Neural crest cell (in vitro differentiated cells): ENCODE measurements around the gene INHBC. TPM values are rescaled to one million over a fixed set of nuclear protein-coding genes. Genes with fewer than 3 reads are reported as not detected.

ENCODE experiments used
- DNase-seq: peaks from one replicate; pipeline ENCODE4 v3.0.0; 2021; ENCODE audit warnings: low read depth, mixed read lengths, low spot score
- H3K27ac Mint-ChIP-seq: one replicate; pipeline ENCODE4 v1.8.0; 2021; ENCODE audit warnings: mild to moderate bottlenecking, mixed read lengths; ENCODE audit not compliant: unreplicated experiment
- H3K27me3 Mint-ChIP-seq: 2 replicates; pipeline ENCODE4 v1.8.0; 2021; ENCODE audit warnings: low read depth, mild to moderate bottlenecking, mixed read lengths
- H3K36me3 Mint-ChIP-seq: 2 replicates; pipeline ENCODE4 v1.8.0; 2021; ENCODE audit warnings: low read depth, mild to moderate bottlenecking, mixed read lengths
- H3K4me1 Mint-ChIP-seq: 2 replicates; pipeline ENCODE4 v1.8.0; 2021; ENCODE audit warnings: mixed read lengths
- H3K4me3 Mint-ChIP-seq: one replicate; pipeline ENCODE4 v1.8.0; 2021; ENCODE audit warnings: mild to moderate bottlenecking, mixed read lengths
- H3K9me3 Mint-ChIP-seq: 2 replicates; pipeline ENCODE4 v1.8.0; 2021; ENCODE audit warnings: mixed read lengths
- total RNA-seq: library from RNA; stranded (reverse); gene quantifications from 2 replicates; pipeline ENCODE4 v1.2.1, GENCODE V29; 2021
- TF ChIP-seq, protein P1 (sequence below): fragments of 200-600 bp; sonication (generic); conservative IDR thresholded peaks from 2 replicates; pipeline ENCODE4 v1.5.0; 2021; ENCODE audit warnings: antibody characterized with exemption, mild to moderate bottlenecking

INHBC gene
- total RNA-seq, 1 donor from 2014 or later: not detected

DNA sequence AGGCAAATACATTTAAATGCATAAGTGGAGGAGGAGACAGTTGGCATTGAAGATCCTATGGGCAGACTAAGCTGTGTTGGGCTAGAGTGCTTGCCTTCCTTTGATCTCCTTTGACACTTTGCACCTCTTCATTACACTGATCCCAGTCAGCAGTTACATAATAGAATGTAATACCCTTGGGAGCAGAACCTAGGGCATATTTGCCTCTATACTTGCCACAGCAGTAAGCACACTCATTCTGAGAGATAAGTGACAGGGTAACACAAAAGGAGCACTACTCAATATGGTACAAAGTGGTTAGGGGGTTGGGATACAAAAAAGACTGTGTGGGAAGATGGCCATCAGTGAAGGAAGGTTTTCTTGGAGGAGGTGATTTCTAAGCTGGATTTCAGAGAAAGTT is 62.2 kb downstream of the INHBC start:
- Mint-ChIP-seq H3K9me3 (no peaks in the 10 kb centered on the region), H3K36me3 (peaks cover 32% of the 10 kb centered on the region), H3K4me3 (no peak overlapping the region), H3K27ac (peak overlapping the region; percentile 10), H3K4me1 (no peaks in the 10 kb centered on the region), H3K27me3 (no peaks in the 10 kb centered on the region)
- TF ChIP-seq, protein P1, sequence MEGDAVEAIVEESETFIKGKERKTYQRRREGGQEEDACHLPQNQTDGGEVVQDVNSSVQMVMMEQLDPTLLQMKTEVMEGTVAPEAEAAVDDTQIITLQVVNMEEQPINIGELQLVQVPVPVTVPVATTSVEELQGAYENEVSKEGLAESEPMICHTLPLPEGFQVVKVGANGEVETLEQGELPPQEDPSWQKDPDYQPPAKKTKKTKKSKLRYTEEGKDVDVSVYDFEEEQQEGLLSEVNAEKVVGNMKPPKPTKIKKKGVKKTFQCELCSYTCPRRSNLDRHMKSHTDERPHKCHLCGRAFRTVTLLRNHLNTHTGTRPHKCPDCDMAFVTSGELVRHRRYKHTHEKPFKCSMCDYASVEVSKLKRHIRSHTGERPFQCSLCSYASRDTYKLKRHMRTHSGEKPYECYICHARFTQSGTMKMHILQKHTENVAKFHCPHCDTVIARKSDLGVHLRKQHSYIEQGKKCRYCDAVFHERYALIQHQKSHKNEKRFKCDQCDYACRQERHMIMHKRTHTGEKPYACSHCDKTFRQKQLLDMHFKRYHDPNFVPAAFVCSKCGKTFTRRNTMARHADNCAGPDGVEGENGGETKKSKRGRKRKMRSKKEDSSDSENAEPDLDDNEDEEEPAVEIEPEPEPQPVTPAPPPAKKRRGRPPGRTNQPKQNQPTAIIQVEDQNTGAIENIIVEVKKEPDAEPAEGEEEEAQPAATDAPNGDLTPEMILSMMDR: no peak
- DNase-seq: no peak

DNA sequence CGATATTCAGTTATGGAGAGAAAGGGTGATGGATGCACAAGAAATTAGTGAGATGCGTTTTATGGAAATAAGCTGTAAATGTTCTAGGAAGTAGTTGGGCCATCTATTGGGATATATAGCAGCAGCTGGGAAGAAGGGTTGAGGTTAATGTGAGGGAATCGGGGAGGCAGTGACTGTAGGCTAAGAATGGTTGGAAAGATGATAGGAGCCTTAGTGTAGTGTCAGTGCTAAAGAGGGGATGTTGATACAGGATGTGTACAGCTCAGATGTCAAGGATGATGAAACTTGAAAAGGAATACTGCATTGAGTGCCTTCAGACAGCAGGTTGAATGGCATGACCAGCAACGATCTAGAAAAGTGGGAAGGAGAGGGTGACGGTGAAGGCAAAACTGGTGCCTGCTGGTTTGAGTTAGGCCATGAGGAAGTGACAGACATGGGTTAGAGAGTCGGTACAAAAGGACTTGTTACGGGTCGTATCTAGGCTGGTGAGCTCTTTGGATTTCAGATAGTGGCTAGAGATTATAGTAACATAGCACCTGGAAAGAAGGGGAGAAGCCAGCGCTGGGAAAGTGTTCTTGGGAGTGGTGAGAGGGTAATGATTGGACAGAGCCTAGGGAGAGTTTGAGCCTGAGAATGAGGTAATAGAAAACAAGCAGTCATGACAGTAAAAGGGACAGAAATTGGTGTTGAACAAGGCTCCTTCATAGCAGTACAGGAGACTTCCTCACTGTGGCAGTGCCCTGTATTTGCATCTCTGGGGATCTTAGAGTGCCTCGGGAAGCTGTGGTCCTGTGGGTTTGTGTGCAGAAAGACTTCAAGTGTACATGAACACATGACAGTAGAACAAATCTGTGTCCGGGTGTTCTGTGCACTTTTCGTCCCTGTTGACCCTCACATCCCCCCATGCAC is 62.9 kb downstream of the INHBC start:
- TF ChIP-seq, protein P1: no peak
- no peak for DNase-seq
- no peaks in the 10 kb centered on the region for H3K9me3 Mint-ChIP-seq
- H3K4me3 Mint-ChIP-seq: no peak overlapping the region
- no peaks in the 10 kb centered on the region for H3K4me1 Mint-ChIP-seq
- peaks cover 36% of the 10 kb centered on the region for H3K36me3 Mint-ChIP-seq
- no peaks in the 10 kb centered on the region for H3K27me3 Mint-ChIP-seq
- H3K27ac Mint-ChIP-seq: peak overlapping the region; percentile 10

DNA sequence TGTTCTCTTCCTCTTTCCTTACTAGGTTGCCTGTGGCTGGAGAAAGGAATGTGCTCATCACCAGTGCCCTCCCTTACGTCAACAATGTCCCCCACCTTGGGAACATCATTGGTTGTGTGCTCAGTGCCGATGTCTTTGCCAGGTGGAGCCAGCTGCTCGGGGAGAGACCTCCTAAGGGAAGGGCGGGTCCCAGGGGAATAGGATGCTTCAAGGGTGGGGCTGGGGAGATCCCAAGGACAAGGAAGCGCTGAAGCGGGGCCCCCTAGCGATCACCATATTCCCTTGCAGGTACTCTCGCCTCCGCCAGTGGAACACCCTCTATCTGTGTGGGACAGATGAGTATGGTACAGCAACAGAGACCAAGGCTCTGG is 63.5 kb downstream of the INHBC start:
- TF ChIP-seq, protein P1: no peak
- Mint-ChIP-seq H3K9me3 (no peaks in the 10 kb centered on the region), H3K36me3 (peaks cover 30% of the 10 kb centered on the region), H3K27me3 (no peaks in the 10 kb centered on the region), H3K4me1 (no peaks in the 10 kb centered on the region), H3K4me3 (no peak overlapping the region), H3K27ac (no peak overlapping the region)
- DNase-seq: no peak

DNA sequence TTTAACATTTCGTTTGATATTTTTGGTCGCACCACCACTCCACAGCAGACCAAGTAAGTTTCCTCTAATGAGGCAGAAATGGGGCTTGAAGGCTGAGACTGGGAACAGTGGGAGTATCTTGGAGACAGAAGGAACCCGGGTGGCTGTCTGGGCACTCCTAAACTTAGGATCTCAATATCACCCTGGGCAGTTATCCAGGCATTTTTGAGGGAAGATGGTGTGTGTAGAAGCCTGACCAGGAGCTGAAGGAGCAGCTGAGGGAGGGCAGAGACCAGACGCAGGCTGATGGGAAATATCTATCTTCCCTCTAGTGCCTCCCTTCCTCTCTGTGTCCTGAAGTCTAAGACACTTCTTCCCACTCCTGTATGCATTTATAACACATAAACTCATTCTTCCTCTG is 64.0 kb downstream of the INHBC start:
- peaks cover 30% of the 10 kb centered on the region for H3K36me3 Mint-ChIP-seq
- no peaks in the 10 kb centered on the region for H3K4me1 Mint-ChIP-seq
- H3K4me3 Mint-ChIP-seq: no peak overlapping the region
- no peak for DNase-seq
- TF ChIP-seq, protein P1: no peak
- no peaks in the 10 kb centered on the region for H3K27me3 Mint-ChIP-seq
- no peak overlapping the region for H3K27ac Mint-ChIP-seq
- no peaks in the 10 kb centered on the region for H3K9me3 Mint-ChIP-seq

DNA sequence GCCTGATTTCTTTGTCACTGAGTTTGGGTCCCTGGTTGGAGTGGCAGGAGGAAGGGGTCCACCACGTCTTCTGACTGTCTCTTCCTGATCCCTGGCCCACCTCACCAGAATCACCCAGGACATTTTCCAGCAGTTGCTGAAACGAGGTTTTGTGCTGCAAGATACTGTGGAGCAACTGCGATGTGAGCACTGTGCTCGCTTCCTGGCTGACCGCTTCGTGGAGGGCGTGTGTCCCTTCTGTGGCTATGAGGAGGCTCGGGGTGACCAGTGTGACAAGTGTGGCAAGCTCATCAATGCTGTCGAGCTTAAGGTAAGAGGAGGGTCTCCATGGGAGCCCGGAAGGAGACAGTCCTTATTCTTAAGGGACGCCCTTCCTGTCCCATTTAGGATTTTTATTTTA is 65.6 kb downstream of the INHBC start:
- H3K4me3 Mint-ChIP-seq: no peak overlapping the region
- H3K36me3 Mint-ChIP-seq: peaks cover 37% of the 10 kb centered on the region
- H3K4me1 Mint-ChIP-seq: no peaks in the 10 kb centered on the region
- no peak overlapping the region for H3K27ac Mint-ChIP-seq
- H3K27me3 Mint-ChIP-seq: no peaks in the 10 kb centered on the region
- no peak for DNase-seq
- H3K9me3 Mint-ChIP-seq: no peaks in the 10 kb centered on the region
- TF ChIP-seq, protein P1: no peak

Other genes with a start within 250 kb of the INHBC start
- 0.71 and 0.91 TPM in 2 replicates for gene NXPH4, start 218.0 kb upstream of the INHBC start, total RNA-seq
- 225 and 230 TPM in 2 replicates for gene SHMT2, start 205.1 kb upstream of the INHBC start, total RNA-seq
- gene STAC3, start 183.6 kb upstream of the INHBC start, total RNA-seq: 3.8 and 4.1 TPM in 2 replicates
- gene R3HDM2, start 3.7 kb upstream of the INHBC start, total RNA-seq: 57.3 and 57.5 TPM in 2 replicates
- gene INHBE, start 20.5 kb downstream of the INHBC start, total RNA-seq: 0.36 and 0.61 TPM in 2 replicates
- gene GLI1, start 25.0 kb downstream of the INHBC start, total RNA-seq: 0.58 and 1.3 TPM in 2 replicates
- 0.56 and 1.0 TPM in 2 replicates for gene ARHGAP9, start 45.1 kb downstream of the INHBC start, total RNA-seq
- 257 and 267 TPM in 2 replicates for gene MARS1, start 53.3 kb downstream of the INHBC start, total RNA-seq
- 14.1 and 15.0 TPM in 2 replicates for gene DDIT3, start 85.7 kb downstream of the INHBC start, total RNA-seq
- gene MBD6, start 88.0 kb downstream of the INHBC start, total RNA-seq: 90.4 and 91.3 TPM in 2 replicates
- gene DCTN2, start 112.4 kb downstream of the INHBC start, total RNA-seq: 133 and 138 TPM in 2 replicates
- gene KIF5A, start 115.3 kb downstream of the INHBC start, total RNA-seq: 16.9 and 20.8 TPM in 2 replicates
- gene PIP4K2C, start 156.4 kb downstream of the INHBC start, total RNA-seq: 15.9 and 17.3 TPM in 2 replicates
- gene DTX3, start 170.0 kb downstream of the INHBC start, total RNA-seq: 74.7 and 75.6 TPM in 2 replicates
- 41.2 and 43.8 TPM in 2 replicates for gene ARHGEF25, start 176.7 kb downstream of the INHBC start, total RNA-seq
- gene B4GALNT1, start 198.4 kb downstream of the INHBC start, total RNA-seq: 18.6 and 19.5 TPM in 2 replicates